ENCODE data around the gene KCNJ12. TPM values are rescaled to one million over a fixed set of nuclear protein-coding genes. Genes with fewer than 3 reads are reported as not detected.

Gene KCNJ12
- total RNA-seq, 2 experiments from 2014 or later: not detected

DNA sequence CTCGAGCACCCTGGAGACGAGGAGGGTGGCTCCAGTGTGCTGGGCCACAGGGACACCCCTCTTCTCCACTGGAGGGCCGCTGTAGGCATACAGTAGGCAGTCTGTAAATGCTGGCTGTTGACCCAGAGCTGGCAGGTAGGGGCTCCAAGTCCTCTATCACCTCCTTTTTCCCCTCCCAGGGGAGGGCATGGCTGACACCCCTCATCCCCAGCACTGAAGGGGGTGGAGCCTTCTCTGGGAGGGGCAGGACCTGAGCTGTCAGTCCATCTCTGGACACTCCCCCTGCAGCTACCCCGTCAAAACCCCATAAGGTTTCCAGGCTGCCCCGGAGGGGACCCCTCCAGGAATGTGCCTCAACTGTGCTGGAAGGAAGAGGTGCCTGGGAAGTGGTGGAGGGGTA is 2.4 kb downstream of the KCNJ12 start:
- POLR2A ChIA-PET: no interaction called here
- Mint-ChIP-seq H3K4me1 (no peaks in the 10 kb centered on the region), H3K27ac (no peak overlapping the region), H3K36me3 (no peaks in the 10 kb centered on the region), H3K4me3 (no peak overlapping the region), H3K9me3 (no peaks in the 10 kb centered on the region), H3K27me3 (peaks cover 25% of the 10 kb centered on the region)
- ATAC-seq (ENCODE audit: low read depth): no peak
- DNase-seq: no peak

DNA sequence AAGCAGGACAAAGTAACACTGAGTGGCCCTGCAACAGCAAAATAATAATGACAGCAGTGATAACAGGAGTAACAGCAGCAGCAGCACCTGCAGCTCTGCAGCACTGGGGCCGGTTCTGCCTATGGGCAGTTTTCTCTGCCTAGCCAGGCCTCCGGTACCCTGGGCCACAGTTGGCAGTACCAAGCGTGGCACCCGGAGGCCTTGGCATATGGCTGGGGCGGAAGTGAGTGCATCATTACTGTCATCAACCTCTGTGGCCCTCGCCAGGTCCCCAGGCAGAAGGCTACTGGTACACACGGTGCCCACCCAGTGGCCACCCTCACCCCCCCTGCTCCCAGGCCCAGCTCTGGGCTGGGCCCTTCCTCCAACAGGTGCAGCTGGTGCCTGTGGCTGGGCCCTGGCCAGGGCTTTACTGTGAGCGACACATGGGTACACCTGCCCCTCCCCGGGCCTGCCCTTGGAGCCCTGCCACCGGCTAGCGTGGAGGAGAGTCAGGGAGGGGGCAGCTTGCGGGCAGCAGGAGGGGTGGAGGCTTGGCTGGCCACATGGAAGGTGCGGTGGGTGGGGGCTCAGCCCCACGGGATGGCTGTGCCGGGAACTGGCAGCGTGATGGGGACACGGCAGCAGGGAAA is 3.0 kb downstream of the KCNJ12 start:
- Mint-ChIP-seq H3K27ac (no peak overlapping the region), H3K9me3 (no peaks in the 10 kb centered on the region), H3K27me3 (peaks cover 23% of the 10 kb centered on the region), H3K36me3 (no peaks in the 10 kb centered on the region), H3K4me3 (no peak overlapping the region), H3K4me1 (no peaks in the 10 kb centered on the region)
- no peak for DNase-seq
- POLR2A ChIA-PET: no interaction called here
- ATAC-seq (ENCODE audit: low read depth): no peak

DNA sequence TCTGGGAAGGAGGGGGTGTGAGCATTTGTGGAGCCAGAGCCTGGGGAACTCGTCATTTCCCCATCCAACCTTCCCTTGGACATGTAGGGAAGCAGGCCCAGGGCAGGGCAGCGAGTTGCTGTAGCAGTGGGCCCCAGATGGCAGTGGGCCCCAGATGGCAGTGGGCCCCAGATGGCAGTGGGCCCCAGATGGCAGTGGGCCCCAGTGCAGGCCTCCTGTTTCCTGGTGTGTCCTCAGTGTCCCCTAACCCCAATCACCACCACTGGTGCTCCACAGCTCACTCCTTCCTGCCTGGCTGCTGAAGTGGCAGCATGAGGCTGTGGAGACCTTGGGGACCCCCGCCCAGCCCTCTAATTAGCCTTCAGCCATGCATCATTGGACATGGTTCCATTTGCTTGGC is 4.5 kb downstream of the KCNJ12 start:
- no peaks in the 10 kb centered on the region for H3K36me3 Mint-ChIP-seq
- H3K4me3 Mint-ChIP-seq: no peak overlapping the region
- no peaks in the 10 kb centered on the region for H3K4me1 Mint-ChIP-seq
- DNase-seq: no peak
- peaks cover 16% of the 10 kb centered on the region for H3K27me3 Mint-ChIP-seq
- no peaks in the 10 kb centered on the region for H3K9me3 Mint-ChIP-seq
- H3K27ac Mint-ChIP-seq: no peak overlapping the region
- ATAC-seq (ENCODE audit: low read depth): no peak
- POLR2A ChIA-PET: no interaction called here

DNA sequence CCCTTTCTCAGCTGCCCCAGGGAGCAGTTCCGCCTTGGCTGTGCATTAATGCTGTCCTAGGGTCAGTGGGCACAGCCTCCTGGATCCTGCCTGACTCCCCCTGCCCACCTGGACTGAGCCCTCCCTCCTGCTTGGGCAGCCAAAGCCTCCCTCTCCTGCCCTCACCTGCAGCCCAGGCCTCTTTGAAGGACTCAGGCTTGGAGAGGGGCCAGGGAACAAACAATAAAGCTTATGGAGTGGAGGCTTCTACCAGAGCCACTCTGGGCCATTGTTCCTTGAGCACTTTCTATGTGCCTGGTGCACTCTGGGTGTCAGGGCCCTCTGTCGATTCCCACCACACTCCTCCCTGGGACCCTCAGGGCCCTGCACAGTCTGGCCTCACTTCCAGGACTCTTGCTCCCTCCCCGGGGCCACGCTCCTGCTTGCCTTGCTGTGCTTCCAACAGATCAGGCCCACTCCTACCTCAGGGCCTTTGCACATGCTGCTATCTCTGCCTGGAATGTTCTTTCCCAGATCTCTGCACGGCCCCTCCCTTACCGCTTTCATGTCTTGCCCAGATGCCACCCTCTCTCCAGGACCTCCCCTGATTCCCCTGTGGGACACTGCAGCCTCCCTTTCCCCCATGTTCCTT is 5.0 kb downstream of the KCNJ12 start:
- no peak for ATAC-seq (ENCODE audit: low read depth)
- H3K27ac Mint-ChIP-seq: no peak overlapping the region
- POLR2A ChIA-PET: no interaction called here
- peaks cover 11% of the 10 kb centered on the region for H3K27me3 Mint-ChIP-seq
- no peaks in the 10 kb centered on the region for H3K4me1 Mint-ChIP-seq
- H3K36me3 Mint-ChIP-seq: no peaks in the 10 kb centered on the region
- no peaks in the 10 kb centered on the region for H3K9me3 Mint-ChIP-seq
- DNase-seq: no peak
- H3K4me3 Mint-ChIP-seq: no peak overlapping the region

DNA sequence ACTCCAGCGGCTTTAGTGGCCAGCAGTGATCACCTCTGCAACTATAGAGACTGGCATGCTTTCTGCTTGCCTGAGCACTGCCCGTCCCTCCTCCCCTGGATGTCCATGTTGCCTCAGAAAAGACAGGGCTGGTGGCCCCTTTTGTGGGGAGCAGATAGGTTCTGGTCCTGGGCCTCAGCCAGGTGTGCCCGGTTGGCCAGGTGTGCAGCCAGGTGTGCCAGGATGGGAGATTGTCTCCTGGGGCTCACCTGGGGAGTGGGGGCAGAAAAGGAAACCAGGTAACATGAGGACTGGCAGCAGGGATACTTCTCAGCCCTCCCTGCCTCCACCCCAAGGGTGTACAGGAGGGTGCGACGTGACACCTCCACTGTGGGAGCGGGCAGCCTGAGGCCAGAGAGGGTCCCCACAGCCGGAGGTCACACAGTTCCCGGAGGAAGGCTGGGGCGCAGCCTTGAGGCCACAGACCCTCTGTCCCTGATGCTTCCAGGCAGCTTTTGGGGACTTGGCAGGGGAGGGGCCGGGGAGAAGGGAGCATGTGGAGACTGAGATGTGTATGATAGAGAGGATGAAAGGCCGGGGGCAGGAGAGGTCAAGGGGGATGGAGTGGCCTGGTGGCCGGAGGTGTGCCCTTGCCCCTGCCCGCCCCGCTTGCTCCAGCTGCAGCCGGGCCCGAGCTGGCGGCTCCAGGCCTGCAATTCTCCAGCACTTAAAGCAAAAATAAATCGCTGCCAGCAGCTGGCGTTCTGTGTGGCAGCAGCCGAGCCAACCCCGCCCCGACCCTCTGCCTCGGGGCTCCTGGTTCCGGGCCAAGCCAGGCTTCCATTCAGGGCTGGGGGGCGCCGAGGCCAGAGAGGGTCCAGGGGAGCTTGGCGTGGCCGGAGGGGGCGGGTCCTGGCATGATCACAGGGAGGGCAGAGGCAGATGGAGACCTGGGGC is 6.7 kb downstream of the KCNJ12 start:
- POLR2A ChIA-PET: no interaction called here
- Mint-ChIP-seq H3K36me3 (no peaks in the 10 kb centered on the region), H3K4me3 (no peak overlapping the region), H3K27me3 (peaks cover under 1% of the 10 kb centered on the region), H3K9me3 (no peaks in the 10 kb centered on the region), H3K27ac (no peak overlapping the region), H3K4me1 (no peaks in the 10 kb centered on the region)
- DNase-seq (no peak), ATAC-seq (ENCODE audit: low read depth) (no peak)

DNA sequence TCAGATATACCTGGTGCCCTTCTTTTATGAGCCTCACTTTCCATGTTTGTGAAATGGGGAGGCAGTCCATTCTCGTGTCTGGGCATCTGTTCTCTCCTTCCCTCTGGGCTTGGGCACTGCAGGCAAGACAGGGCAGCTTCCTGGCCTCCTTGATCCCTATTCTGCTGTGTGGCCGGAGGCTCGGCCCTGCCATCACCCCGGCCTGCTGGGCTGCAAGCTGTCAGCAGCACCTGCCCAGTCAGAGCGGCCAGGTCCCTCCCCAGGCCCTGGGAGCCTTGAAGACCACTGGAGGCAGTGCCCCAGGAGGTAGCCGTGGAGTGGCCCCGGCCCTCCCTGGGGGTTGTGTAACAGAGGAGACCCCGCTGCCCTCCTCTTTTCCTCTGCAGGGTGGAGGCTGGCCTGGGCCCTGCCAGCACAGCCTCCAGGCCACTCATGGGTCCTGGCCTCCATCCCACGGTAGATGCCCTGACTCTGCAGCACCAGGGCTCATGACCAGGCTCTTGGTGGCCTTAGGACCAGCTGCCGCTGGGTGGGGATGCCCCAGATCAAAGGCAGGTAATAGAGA is 9.2 kb downstream of the KCNJ12 start:
- no peaks in the 10 kb centered on the region for H3K36me3 Mint-ChIP-seq
- DNase-seq: no peak
- no peak for ATAC-seq (ENCODE audit: low read depth)
- no peaks in the 10 kb centered on the region for H3K27me3 Mint-ChIP-seq
- POLR2A ChIA-PET: no interaction called here
- H3K9me3 Mint-ChIP-seq: no peaks in the 10 kb centered on the region
- H3K27ac Mint-ChIP-seq: no peak overlapping the region
- no peaks in the 10 kb centered on the region for H3K4me1 Mint-ChIP-seq
- H3K4me3 Mint-ChIP-seq: no peak overlapping the region

DNA sequence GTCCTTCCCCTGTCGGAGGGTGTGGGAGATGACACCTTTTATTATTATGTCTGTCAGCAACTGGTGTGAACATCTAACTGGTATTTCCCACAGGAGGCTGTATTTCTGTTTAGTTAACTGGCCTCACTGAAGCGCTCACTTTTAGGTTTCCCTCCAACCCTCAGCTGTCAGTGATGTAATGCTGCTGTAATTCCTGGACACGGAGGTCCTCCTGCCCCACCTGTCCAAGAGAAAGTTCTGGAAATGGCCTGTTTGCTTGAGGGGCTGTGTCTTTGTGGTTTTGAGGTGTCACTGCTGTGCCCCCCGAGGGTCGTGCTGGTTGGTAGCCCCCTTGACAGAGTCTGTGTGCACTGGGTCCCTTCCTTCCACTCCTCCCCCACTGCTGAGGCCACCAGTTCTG is 11.5 kb downstream of the KCNJ12 start:
- H3K27ac Mint-ChIP-seq: no peak overlapping the region
- H3K27me3 Mint-ChIP-seq: no peaks in the 10 kb centered on the region
- H3K4me3 Mint-ChIP-seq: no peak overlapping the region
- no peaks in the 10 kb centered on the region for H3K4me1 Mint-ChIP-seq
- no peak for DNase-seq
- H3K9me3 Mint-ChIP-seq: no peaks in the 10 kb centered on the region
- no peaks in the 10 kb centered on the region for H3K36me3 Mint-ChIP-seq
- POLR2A ChIA-PET: no interaction called here
- no peak for ATAC-seq (ENCODE audit: low read depth)

DNA sequence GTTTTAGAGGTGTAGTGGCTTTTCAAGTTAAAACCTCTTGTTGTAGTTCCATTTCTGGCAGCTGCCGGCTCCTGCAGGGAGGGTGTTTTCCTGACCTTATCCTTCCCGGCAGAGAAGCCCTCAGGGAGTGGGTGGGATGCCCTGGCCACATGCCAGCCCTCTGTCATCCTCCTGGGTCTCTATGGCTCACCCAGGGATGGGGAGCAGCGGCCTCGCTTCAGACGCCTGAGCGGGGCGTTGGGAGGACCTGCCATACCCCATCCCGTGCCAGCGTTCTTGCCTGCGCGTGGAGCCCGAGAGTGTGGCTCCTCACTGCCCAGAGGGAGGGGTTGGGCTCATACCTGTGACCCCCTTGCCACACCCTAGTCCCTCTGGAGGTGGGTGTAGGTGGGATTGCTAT is 11.9 kb downstream of the KCNJ12 start:
- Mint-ChIP-seq H3K4me1 (no peaks in the 10 kb centered on the region), H3K36me3 (no peaks in the 10 kb centered on the region), H3K4me3 (no peak overlapping the region), H3K9me3 (no peaks in the 10 kb centered on the region), H3K27ac (no peak overlapping the region), H3K27me3 (no peaks in the 10 kb centered on the region)
- ATAC-seq (ENCODE audit: low read depth): no peak
- DNase-seq: no peak
- POLR2A ChIA-PET: no interaction called here

DNA sequence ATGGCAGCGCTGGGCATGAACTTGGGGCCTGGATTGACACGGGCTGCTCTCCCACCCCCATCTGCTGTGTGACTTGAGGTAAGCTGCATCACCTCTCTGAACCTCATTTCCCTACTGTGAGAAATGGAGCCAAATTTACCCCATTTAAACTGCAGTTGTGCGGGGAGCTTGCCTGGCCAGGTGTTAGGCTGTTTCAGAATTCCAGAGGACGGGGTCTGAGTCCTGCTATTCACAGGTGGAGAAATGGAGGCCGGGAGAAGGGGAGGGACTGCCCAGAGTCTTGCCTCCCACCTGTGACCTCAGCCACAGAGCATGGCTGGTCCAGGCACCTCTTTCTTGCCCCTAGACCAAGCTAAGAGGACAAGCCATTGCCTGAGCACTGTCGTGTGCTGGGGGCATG is 12.8 kb downstream of the KCNJ12 start:
- H3K9me3 Mint-ChIP-seq: no peaks in the 10 kb centered on the region
- POLR2A ChIA-PET: no interaction called here
- DNase-seq: no peak
- H3K36me3 Mint-ChIP-seq: no peaks in the 10 kb centered on the region
- no peaks in the 10 kb centered on the region for H3K4me1 Mint-ChIP-seq
- H3K4me3 Mint-ChIP-seq: no peak overlapping the region
- ATAC-seq (ENCODE audit: low read depth): no peak
- H3K27me3 Mint-ChIP-seq: no peaks in the 10 kb centered on the region
- no peak overlapping the region for H3K27ac Mint-ChIP-seq

DNA sequence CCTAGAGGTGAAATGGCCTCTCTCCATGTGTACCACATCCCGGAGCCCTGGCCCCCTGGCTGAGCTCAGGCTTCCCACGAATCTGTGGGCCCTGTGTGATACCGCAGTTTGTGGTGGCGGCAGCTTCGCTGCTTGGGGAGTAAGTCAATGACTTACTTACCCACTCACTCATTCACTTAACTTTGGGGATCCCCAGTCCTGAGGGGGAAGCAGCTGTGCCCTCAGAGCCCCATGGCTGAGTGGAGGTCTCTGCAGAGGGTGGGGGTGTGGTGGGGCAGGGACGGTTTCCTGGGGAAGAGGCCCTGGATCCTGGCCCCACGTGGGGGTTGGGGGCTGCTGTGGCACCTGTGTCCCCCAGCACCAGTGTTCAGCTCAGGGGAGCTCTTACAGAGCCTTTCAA is 13.2 kb downstream of the KCNJ12 start:
- POLR2A ChIA-PET: no interaction called here
- Mint-ChIP-seq H3K9me3 (no peaks in the 10 kb centered on the region), H3K4me3 (no peak overlapping the region), H3K27ac (no peak overlapping the region), H3K4me1 (no peaks in the 10 kb centered on the region), H3K27me3 (no peaks in the 10 kb centered on the region), H3K36me3 (no peaks in the 10 kb centered on the region)
- ATAC-seq (ENCODE audit: low read depth) (no peak), DNase-seq (no peak)

DNA sequence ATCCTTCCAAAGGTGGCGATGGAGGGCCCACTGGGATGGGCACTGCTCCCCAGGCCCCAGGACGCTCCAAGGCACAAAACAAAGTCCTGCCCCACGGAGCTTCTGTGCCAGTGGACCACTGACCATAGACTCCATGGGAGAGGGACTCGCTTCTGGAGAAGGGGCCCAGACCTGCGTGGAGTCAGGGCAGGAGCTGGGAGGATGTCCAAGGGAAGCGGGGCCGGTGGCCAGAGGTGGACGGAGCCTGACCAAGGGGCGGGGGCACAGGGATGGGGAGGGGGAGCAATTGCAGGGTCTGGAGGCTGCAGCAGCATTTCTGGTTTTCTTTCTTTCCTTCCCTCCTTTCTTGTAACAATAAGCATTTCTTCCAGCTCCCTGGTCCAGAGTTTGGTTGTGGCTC is 14.1 kb downstream of the KCNJ12 start:
- no peaks in the 10 kb centered on the region for H3K9me3 Mint-ChIP-seq
- DNase-seq (no peak), ATAC-seq (ENCODE audit: low read depth) (no peak)
- no peak overlapping the region for H3K4me3 Mint-ChIP-seq
- no peaks in the 10 kb centered on the region for H3K4me1 Mint-ChIP-seq
- H3K36me3 Mint-ChIP-seq: no peaks in the 10 kb centered on the region
- no peaks in the 10 kb centered on the region for H3K27me3 Mint-ChIP-seq
- no peak overlapping the region for H3K27ac Mint-ChIP-seq
- POLR2A ChIA-PET: no interaction called here

DNA sequence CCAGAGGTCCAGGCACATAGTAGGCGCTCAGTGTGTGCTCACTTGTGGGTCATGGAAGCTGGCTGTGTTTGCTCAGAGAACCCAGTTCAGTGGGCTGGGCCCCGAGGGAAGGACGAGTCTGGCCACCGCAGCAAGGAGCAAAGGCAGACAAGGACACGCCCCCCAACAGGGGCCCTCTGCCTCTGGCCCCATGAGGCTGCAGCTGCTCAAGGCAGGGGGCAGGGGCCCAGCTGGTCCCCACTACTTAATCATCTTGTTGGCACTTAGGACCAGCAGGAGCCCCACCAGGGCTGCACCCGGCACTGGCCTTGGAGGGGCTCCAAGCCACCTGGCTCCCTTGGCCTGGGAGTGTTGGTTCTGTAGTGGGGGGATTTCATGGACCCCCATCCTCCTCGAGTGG is 16.1 kb downstream of the KCNJ12 start:
- POLR2A ChIA-PET: no interaction called here
- H3K4me1 Mint-ChIP-seq: no peaks in the 10 kb centered on the region
- H3K27me3 Mint-ChIP-seq: no peaks in the 10 kb centered on the region
- no peaks in the 10 kb centered on the region for H3K36me3 Mint-ChIP-seq
- H3K4me3 Mint-ChIP-seq: no peak overlapping the region
- no peak for DNase-seq
- H3K9me3 Mint-ChIP-seq: no peaks in the 10 kb centered on the region
- H3K27ac Mint-ChIP-seq: no peak overlapping the region
- peak; percentile 12 for ATAC-seq (ENCODE audit: low read depth)

DNA sequence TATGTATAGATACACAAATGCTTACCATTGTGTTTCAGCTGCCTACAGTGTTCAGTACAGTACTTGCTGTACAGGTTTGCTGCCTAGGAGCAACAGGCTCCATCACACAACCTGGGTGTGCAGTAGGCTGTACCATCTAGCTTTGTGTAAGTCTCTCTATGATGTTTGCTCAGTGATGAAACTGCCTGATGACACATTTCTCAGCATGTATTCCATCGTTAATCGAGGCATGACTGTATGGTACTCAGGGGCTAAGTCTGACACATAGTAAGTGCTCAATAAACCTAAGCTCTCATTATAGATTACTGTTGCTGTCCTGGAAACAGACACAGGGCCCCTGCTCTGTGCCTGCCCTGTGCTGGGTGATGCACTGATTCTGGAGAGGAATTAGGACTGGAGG is 18.1 kb downstream of the KCNJ12 start:
- ATAC-seq (ENCODE audit: low read depth) (no peak), DNase-seq (no peak)
- Mint-ChIP-seq H3K36me3 (no peaks in the 10 kb centered on the region), H3K4me1 (no peaks in the 10 kb centered on the region), H3K27ac (no peak overlapping the region), H3K4me3 (no peak overlapping the region), H3K27me3 (no peaks in the 10 kb centered on the region), H3K9me3 (no peaks in the 10 kb centered on the region)
- POLR2A ChIA-PET: no interaction called here

DNA sequence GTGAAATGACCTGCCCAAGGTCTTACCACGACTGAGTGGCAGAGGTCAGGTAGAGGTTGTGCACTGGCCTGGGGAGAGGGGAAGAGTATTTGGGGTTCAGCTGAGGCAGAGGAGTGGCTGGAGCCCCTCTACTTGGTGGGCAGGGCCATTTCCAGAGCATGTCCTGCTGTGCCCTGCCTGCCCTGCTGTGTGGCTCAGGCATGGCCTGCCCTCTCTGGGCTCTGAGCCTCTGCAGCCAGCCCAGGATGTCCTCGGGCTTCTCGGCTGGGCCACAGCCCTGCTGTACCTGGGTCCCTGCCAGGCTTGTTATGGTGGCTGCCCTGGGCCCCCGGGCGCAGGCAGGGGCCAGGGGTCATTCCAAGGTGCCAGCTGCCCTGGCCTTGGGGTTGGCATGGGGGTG is 19.6 kb downstream of the KCNJ12 start:
- no peaks in the 10 kb centered on the region for H3K27me3 Mint-ChIP-seq
- H3K4me1 Mint-ChIP-seq: no peaks in the 10 kb centered on the region
- H3K4me3 Mint-ChIP-seq: no peak overlapping the region
- no peak for ATAC-seq (ENCODE audit: low read depth)
- H3K27ac Mint-ChIP-seq: peak overlapping the region; percentile 48
- H3K36me3 Mint-ChIP-seq: no peaks in the 10 kb centered on the region
- no peak for DNase-seq
- H3K9me3 Mint-ChIP-seq: no peaks in the 10 kb centered on the region
- POLR2A ChIA-PET: interaction anchor here (0.7 kb wide), 1 partner anchor 264 kb away, joined by 3 read pairs; no protein-coding TSS in a partner anchor

Data from activated naive CD8-positive, alpha-beta T cell treated with anti-CD3 and anti-CD28 coated beads, Interleukin-2, amount 10 ng/mL, durations not matched to agents 7 days and 5 days (primary cell).